Measurements from ENCODE around the gene FNBP1. TPM values are rescaled to one million over a fixed set of nuclear protein-coding genes. Genes with fewer than 3 reads are reported as not detected.

The FNBP1 gene
- total and polyA plus RNA-seq, 2 of the 8 experiments (the other 6 are each of a cell fraction or from before 2014, with no cell fraction given) = 7.2 to 40.9 TPM

DNA sequence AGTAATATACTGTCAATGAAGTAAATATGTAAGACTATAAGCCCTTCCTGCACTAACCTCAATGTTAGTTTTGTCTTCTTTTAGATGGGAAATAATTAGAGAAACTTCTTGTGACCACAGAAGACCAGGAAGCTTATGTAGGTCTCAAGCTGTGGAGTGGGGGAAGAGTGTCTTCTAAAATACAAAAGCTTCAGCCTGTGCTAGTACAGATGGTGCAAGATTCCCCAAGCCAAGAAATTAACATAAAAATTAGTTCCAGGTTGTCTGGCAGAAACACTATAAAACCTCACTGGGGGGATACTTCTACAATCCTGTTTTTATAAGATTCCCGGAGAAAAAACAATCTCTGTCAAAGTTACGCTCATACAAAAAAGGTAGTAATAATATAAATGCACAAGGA lies 103.6 kb downstream of the FNBP1 start (continued):
- no peak for TF ChIP-seq ATF3 (IDR thresholded peaks at IDR 0.05; ENCODE audit: insufficient read depth, low read depth, low read length)
- no peak for TF ChIP-seq FOSL1 (IDR thresholded peaks at IDR 0.05; ENCODE audit: insufficient read depth, low read depth, low read length)
- no peak for TF ChIP-seq KDM5A (IDR thresholded peaks at IDR 0.05; ENCODE audit: low read length)
